GM12878 (cell line): ENCODE data around the gene FZD8. TPM values are rescaled to one million over a fixed set of nuclear protein-coding genes. Genes with fewer than 3 reads are reported as not detected.

Experiments
- ATAC-seq: fragments of 200-7000 bp; cut with Tn5 transposase; 3 replicates; pipeline ENCODE4 v1.9.1; 2020; ENCODE audit warnings: mild to moderate bottlenecking, moderate library complexity
- BruUV-seq: library from RNA; stranded (reverse); fragments of 400-500 nt; replicated peaks from 2 replicates; lab custom pipeline; 2021; lab: Mats Ljungman, UMichigan
- CTCF ChIA-PET: fragments of 300-600 bp; sonication (Branson Sonifier 250); formaldehyde crosslinking; extraction: SDS; loops from one replicate; lab custom pipeline; 2021; ENCODE audit warnings: inconsistent platforms; lab: Yijun Ruan, JAX
- POLR2A ChIA-PET: fragments of 350-600 bp; formaldehyde crosslinking; extraction: SDS; loops from one replicate; lab custom pipeline; 2021; ENCODE audit warnings: inconsistent platforms; lab: Charles Lee
- RAD21 ChIA-PET: fragments of 300-600 bp; sonication (Branson Sonifier 250); formaldehyde crosslinking; loops from one replicate; lab custom pipeline; 2023; ENCODE audit warnings: antibody characterized with exemption; ENCODE audit not compliant: unreplicated experiment; lab: Charles Lee
- SMC1A ChIA-PET: fragments of 300-600 bp; sonication (Branson Sonifier 250); formaldehyde crosslinking; loops from one replicate; lab custom pipeline; 2023; ENCODE audit not compliant: unreplicated experiment, uncharacterized antibody; lab: Charles Lee
- DNase-seq: peaks from one replicate; pipeline ENCODE4 v3.0.0-alpha.2; 2011; ENCODE audit warnings: low read depth, low spot score
- FAIRE-seq: peaks from 3 replicates; lab custom pipeline; 2011; peaks lifted over from hg19 to GRCh38; lab: Jason Lieb, UNC
- H2AFZ ChIP-seq: 2 replicates; pipeline ENCODE4 v1.6.0; 2011; ENCODE audit warnings: low read depth, low read length, control low read depth; ENCODE audit not compliant: control insufficient read depth
- H3K27ac ChIP-seq: 2 replicates; pipeline ENCODE4 v1.5.1; 2011; ENCODE audit warnings: control low read depth; ENCODE audit not compliant: control insufficient read depth, insufficient read depth
- H3K27me3 ChIP-seq, 2 experiments: replicated peaks in 1 of 2; 2 replicates each; pipeline versions ENCODE4 v1.6.0 to v1.6.1; 2011; ENCODE audit warnings: low read length in 1 of 2; ENCODE audit not compliant: control insufficient read depth in 2 of 2, insufficient read depth in 2 of 2
- H3K36me3 ChIP-seq, 2 experiments: 2 replicates each; pipeline ENCODE4 v1.5.1; 2011; ENCODE audit warnings: low read length in 1 of 2; ENCODE audit not compliant: control insufficient read depth in 2 of 2, insufficient read depth in 2 of 2
- H3K4me1 ChIP-seq: 2 replicates; pipeline ENCODE4 v1.6.1; 2011; ENCODE audit warnings: mild to moderate bottlenecking, low read length, moderate library complexity, mixed read lengths; ENCODE audit not compliant: control insufficient read depth, insufficient read depth
- H3K4me2 ChIP-seq: 2 replicates; pipeline ENCODE4 v1.6.0; 2011; ENCODE audit warnings: control low read depth; ENCODE audit not compliant: control insufficient read depth, insufficient read depth
- H3K4me3 ChIP-seq: fragments of 200-600 bp; sonication (generic); 2 replicates; pipeline ENCODE4 v1.5.1; 2016
- H3K79me2 ChIP-seq: 2 replicates; pipeline ENCODE4 v1.6.0; 2011; ENCODE audit warnings: low read length; ENCODE audit not compliant: control insufficient read depth, insufficient read depth
- H3K9ac ChIP-seq: 2 replicates; pipeline ENCODE4 v1.8.0; 2011; ENCODE audit warnings: low read length, control low read depth, mixed read lengths; ENCODE audit not compliant: control insufficient read depth, insufficient read depth
- H3K9me3 ChIP-seq: replicated peaks from 3 replicates; pipeline ENCODE4 v1.5.1; 2011; ENCODE audit warnings: mild to moderate bottlenecking, low read length; ENCODE audit not compliant: control insufficient read depth, insufficient read depth
- H4K20me1 ChIP-seq: 2 replicates; pipeline ENCODE4 v1.6.0; 2011; ENCODE audit not compliant: control insufficient read depth, insufficient read depth
- CBFB ChIP-seq: IDR thresholded peaks from 2 replicates; pipeline ENCODE4 v1.6.1; 2016; ENCODE audit warnings: antibody characterized with exemption, low read depth
- EED ChIP-seq: sonication (generic); IDR thresholded peaks from 2 replicates; pipeline ENCODE4 v1.6.1; 2016; ENCODE audit warnings: antibody characterized with exemption, low read depth
- FOXM1 ChIP-seq: IDR thresholded peaks from 2 replicates; pipeline ENCODE4 v1.6.1; 2012; ENCODE audit warnings: low read depth, mild to moderate bottlenecking, inconsistent platforms, low read length, moderate library complexity
- KDM1A ChIP-seq: fragments of 200-600 bp; sonication (generic); IDR thresholded peaks from 2 replicates; pipeline ENCODE4 v1.6.1; 2016; ENCODE audit warnings: borderline replicate concordance
- MXI1 ChIP-seq: fragments of 150-350 bp; IDR thresholded peaks from 2 replicates; pipeline ENCODE4 v1.6.1; 2011; ENCODE audit warnings: low read depth, mild to moderate bottlenecking, inconsistent platforms, low read length, improper control_type of control experiment
- PAX8 ChIP-seq: fragments of 450-650 bp; IDR thresholded peaks from 2 replicates; pipeline ENCODE4 v1.6.1; 2017; ENCODE audit warnings: mild to moderate bottlenecking, moderate library complexity
- RB1 ChIP-seq: fragments of 450-650 bp; formaldehyde crosslinking; IDR thresholded peaks from 2 replicates; pipeline ENCODE4 v1.6.1; 2017; ENCODE audit warnings: mild to moderate bottlenecking, borderline replicate concordance
- RUNX3 ChIP-seq: IDR thresholded peaks from 2 replicates; pipeline ENCODE4 v1.6.1; 2012; ENCODE audit warnings: low read length, inconsistent platforms
- STAT3 ChIP-seq: IDR thresholded peaks from 2 replicates; pipeline ENCODE4 v1.6.1; 2011; ENCODE audit warnings: low read depth, low read length, improper control_type of control experiment
- SUZ12 ChIP-seq: fragments of 200-600 bp; sonication (generic); IDR thresholded peaks from one replicate; pipeline ENCODE4 v1.6.1; 2018; ENCODE audit warnings: antibody characterized with exemption, mild to moderate bottlenecking; ENCODE audit not compliant: unreplicated experiment
- TARDBP ChIP-seq: IDR thresholded peaks from 2 replicates; pipeline ENCODE4 v1.6.1; 2016; ENCODE audit warnings: borderline replicate concordance
- TBL1XR1 ChIP-seq: IDR thresholded peaks from 2 replicates; pipeline ENCODE4 v1.6.1; 2012; ENCODE audit warnings: low read depth, low read length, improper control_type of control experiment
- WGBS: methylation state at CpG from one replicate; pipeline ENCODE4 v1.1.6; 2016; ENCODE audit warnings: low lambda C conversion rate; ENCODE audit not compliant: insufficient replicate concordance, insufficient coverage; ENCODE audit errors: missing lambda C conversion rate; 5-methylcytosine and 5-hydroxymethylcytosine counted together
- in situ Hi-C: fragments of 300-500 bp; cut with MboI; formaldehyde crosslinking; loops from 9 replicates; pipeline ENCODE4 v1.14.3; 2018; ENCODE audit warnings: mixed read lengths
- intact Hi-C: fragments of 100-400 bp; cut with micrococcal nuclease; formaldehyde crosslinking; loops from one replicate; pipeline ENCODE4 v1.14.2; 2022; ENCODE audit not compliant: unreplicated experiment
- polyA plus RNA-seq, 11 experiments: library from polyadenylated mRNA; depleted of rRNA in 4 of 11; unstranded in 6 of 11; stranded (reverse) in 5 of 11; fragments of >200 nt; fragmentation: Nextera tagmentation in 4 of 11; fragmentation: Illumina TruSeq in 1 of 11; extraction: Ambion mirVana in 4 of 11; extraction: Trizol in 1 of 11; gene quantifications; 1 replicate in 1 of 11; 2 replicates in 10 of 11; pipeline versions ENCODE4 v1.2.1 to v1.2.3, GENCODE V29; 2011 to 2016; ENCODE audit warnings: inconsistent platforms in 2 of 11, missing spikeins in 2 of 11, low read depth in 1 of 11
- total RNA-seq, 4 experiments: library from RNA; depleted of rRNA in 3 of 4; stranded (reverse); fragments of >200 nt in 3 of 4; fragmentation: Illumina TruSeq in 1 of 4; extraction: Trizol in 1 of 4; gene quantifications; 2 replicates each; pipeline versions ENCODE4 v1.2.1 to v1.2.3, GENCODE V29; 2013 to 2021
- TF ChIP-seq, protein P1 (sequence below): fragments of 450-650 bp; IDR thresholded peaks from 2 replicates; pipeline ENCODE4 v1.6.1; 2018; ENCODE audit warnings: borderline replicate concordance, mild to moderate bottlenecking; ENCODE audit not compliant: partially characterized antibody

Gene FZD8
- total and polyA plus RNA-seq, 10 of the 15 experiments (the other 5 are each of a cell fraction or from before 2014, with no cell fraction given) = 0.03 to 0.72 (median 0.10) TPM; not detected in 3

DNA sequence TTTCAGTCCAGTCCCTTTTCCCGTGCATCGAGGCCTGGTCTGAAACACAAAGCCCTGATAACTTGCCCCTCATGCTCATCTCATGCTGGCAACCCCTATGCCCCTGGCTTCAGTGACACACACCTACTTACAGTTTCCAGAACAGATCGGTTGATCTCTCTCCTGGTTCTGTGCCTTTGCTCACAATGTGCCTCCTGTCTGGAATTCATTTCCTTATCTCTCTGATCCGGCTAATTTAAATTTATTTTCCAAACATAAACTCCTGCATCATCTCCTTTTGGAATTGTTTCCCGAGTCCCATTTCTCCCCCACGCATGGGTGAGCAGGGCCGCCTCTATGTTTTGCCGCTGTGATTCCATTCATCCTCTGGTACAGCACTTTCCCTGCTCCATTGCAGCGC, 25.9 kb upstream of the FZD8 start:
- DNase-seq = no peak
- in situ Hi-C loops = no loop called here
- SMC1A ChIA-PET = no interaction called here
- H3K79me2 ChIP-seq = no peaks in the 10 kb centered on the region
- no peak for TF ChIP-seq TARDBP
- TF ChIP-seq, protein P1, sequence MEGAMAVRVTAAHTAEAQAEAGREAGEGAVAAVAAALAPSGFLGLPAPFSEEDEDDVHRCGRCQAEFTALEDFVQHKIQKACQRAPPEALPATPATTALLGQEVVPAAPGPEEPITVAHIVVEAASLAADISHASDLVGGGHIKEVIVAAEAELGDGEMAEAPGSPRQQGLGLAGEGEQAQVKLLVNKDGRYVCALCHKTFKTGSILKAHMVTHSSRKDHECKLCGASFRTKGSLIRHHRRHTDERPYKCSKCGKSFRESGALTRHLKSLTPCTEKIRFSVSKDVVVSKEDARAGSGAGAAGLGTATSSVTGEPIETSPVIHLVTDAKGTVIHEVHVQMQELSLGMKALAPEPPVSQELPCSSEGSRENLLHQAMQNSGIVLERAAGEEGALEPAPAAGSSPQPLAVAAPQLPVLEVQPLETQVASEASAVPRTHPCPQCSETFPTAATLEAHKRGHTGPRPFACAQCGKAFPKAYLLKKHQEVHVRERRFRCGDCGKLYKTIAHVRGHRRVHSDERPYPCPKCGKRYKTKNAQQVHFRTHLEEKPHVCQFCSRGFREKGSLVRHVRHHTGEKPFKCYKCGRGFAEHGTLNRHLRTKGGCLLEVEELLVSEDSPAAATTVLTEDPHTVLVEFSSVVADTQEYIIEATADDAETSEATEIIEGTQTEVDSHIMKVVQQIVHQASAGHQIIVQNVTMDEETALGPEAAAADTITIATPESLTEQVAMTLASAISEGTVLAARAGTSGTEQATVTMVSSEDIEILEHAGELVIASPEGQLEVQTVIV = no peak
- no peak for TF ChIP-seq PAX8
- no peak for TF ChIP-seq KDM1A
- TF ChIP-seq EED = no peak
- no peak for TF ChIP-seq RUNX3
- no peak for TF ChIP-seq FOXM1
- no peak for TF ChIP-seq MXI1
- no peak for TF ChIP-seq RB1
- no peak for TF ChIP-seq TBL1XR1
- no peak for TF ChIP-seq STAT3
- TF ChIP-seq CBFB = no peak
- TF ChIP-seq SUZ12 = no peak
- TF ChIP-seq, all 136 proteins: peak for 0
- H3K9me3 ChIP-seq = no peaks in the 10 kb centered on the region; the same call in 2 of the 3 replicates
- H3K4me2 ChIP-seq = no peak overlapping the region
- H4K20me1 ChIP-seq = no peaks in the 10 kb centered on the region
- no peak for ATAC-seq
- H3K4me3 ChIP-seq = no peak overlapping the region
- H3K27me3 ChIP-seq = no peaks in the 10 kb centered on the region
- BruUV-seq = no TSS peak
- ChIA-PET POLR2A (no interaction called here), CTCF (no interaction called here), RAD21 (no interaction called here)
- WGBS = 61% methylated on average over 9 of the region's 9 CpGs
- no peak for FAIRE-seq
- H3K27ac ChIP-seq = no peak overlapping the region
- H3K36me3 ChIP-seq = no peaks in the 10 kb centered on the region
- H3K9ac ChIP-seq = no peak overlapping the region
- intact Hi-C loops = no loop called here
- no peaks in the 10 kb centered on the region for H3K4me1 ChIP-seq
- H2AFZ ChIP-seq = no peak overlapping the region
